GM21381 (cell line): ENCODE measurements around the gene GNAS.
"Not testable (repeated sequence)": the region's sequence is repeated elsewhere in the genome, so short reads cannot be mapped to it uniquely, and the experiment has no call there.

Source experiments
- ATAC-seq: cut with Tn5 transposase; IDR thresholded peaks from one replicate; pipeline ENCODE4 v1.9.1; 2021; ENCODE audit warnings: mild to moderate bottlenecking, moderate library complexity; ENCODE audit not compliant: unreplicated experiment

The GNAS gene

GRCh38 chr20:58922036-58922435 is 69.5 kb downstream of the GNAS start:
- ATAC-seq = no peak

DNA sequence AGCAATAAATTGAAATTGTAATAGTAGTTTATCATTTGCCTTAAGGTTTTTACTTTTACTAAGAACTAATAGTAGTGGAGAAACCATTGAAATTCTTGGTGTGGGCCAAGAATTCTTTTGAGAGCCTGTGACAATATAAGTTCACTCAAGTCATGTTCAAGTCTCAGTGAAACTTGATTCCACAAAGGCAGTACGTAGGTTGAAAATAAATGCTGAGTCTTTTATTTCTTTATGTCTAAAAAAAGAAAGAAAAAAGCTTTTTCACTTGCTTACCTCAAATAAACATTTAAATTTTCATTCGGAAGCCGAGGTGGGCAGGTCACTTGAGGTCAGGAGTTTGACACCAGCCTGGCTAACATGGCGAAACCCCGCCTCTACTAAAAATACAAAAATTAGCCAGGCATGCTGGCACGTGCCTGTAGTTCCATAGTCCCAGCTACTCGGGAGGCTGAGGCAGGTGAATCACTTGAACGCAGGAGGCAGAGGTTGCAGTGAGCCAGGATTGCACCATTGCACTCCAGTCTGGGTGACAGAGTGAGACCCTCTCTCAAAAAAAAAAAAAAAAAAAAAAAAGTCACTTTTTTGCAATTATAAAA is 70.7 kb downstream of the GNAS start:
- ATAC-seq = no peak

- no peak for ATAC-seq
These were observed 74.4 kb downstream of the GNAS start for GRCh38 chr20:58926802-58927489.

DNA sequence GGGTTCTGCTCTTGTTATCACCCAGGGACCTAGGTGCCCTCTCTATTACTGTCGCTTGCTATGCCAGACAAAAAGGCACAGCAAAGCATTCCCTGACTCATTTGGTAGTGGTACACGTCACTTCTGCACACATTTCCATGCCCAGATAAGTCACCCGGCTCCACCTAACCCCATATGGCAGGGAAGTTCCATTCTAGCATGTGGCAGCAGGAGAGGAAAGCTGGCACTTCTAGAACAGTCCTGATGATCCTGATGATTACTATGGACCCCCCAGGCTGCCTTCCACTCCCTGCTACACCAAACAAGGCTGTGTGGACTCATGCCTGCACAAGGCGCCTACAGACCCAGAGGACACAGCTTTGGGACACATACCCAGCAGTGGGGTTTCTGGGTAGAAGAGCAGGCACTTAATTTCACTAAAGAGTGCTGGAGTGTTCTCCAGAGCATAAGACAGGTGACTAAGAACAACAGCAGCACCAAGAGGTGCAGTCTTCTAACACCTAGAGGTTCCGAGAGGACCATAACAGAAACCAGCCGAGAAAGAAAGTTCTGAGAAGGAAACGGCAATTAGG is 75.1 kb downstream of the GNAS start:
- no peak for ATAC-seq

DNA sequence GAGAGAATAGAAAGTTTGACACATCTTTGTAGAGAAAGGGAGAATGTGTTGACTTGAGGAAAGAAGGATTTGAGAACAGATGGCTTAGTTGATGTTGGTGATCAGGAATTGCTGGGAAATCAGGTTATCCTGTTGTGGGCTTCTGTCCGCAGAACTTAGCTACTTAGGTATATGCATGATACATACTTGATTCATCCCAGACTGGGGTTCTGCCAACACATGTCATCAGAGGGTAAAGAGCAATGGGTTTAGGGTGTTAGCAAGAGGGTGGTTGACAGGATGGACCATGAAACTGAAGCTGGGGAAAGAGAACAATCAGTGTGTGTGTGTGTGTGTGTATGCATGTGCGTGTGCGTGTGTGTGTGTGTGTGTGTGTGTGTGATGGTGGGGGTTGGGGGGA is 78.0 kb downstream of the GNAS start:
- no peak for ATAC-seq

DNA sequence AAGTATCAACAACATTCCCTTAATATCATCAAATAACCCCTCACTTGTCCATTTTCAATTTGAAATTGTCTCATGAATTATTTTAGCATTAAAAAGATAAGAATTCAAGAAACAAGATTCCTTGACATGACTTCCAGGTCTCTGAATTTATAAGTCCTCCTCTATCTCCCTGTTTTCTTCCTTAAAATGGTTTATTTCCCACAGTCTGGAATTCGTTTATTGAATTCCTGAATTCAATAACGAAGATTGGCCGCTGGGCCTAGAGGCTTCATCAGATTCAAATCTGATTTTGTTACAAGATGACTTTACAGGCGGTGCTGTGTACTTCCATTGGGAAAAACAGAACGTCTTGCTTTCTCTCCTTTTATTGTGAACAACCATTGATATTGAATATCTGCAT is 79.7 kb downstream of the GNAS start:
- ATAC-seq = no peak

DNA sequence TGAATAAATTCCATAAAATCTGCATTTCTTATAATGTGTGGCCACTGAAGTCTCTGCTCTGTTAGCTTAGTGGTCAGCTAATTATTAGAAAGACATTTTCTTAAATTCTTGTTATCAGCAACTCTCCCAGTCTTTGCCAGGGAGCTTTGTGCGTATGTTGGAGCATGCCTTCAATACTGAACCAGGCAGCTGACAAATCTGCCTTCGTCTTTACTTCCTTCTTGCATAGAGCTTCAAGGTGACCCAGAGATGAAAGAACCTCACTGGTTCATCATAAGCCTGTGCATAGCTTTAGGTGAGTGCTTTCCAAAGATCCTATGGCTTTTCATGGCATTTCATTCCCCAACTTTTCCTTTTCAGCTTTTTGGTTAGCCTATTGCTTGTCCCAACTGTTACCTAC is 85.6 kb downstream of the GNAS start:
- ATAC-seq = no peak

DNA sequence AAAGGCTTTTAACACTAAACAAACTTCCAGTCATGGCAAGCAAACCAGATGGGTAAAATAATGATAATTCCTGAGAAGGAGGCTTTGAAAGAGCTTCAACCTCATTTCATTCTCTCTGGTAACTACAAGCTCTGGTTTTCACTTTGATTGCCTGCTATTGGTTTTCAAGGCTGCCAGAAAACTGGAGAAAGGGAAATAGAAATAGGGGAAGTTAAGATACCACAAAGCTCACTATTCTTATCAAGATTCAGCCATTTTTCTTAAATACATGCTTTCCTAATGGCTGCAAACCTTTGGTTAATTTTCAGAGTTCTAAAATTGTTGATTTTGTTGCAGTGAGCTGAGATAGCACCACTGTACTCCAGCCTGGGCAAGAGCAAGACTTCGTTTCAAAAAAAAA is 86.0 kb downstream of the GNAS start:
- no peak for ATAC-seq

- ATAC-seq = no peak
These were observed 89.0 kb downstream of the GNAS start for GRCh38 chr20:58941471-58941870.

DNA sequence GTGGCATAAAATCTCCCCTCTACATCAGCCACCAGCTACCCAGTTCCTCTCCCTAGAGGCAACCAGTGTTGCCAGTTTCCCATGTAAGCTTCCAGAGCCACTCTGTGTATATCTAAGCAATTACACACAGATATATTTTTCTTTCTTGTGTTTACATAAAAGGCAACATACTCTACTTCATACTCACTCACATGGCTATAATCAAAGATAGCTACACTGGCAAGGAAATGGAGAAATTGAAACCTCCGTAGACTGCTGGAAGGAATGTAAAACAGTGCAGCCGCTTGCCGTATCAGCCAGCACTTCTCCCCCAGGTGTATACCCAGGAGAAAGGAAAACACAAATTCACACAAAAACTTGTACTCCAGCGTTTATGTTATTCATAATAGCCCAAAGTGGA is 90.0 kb downstream of the GNAS start:
- ATAC-seq = no peak

DNA sequence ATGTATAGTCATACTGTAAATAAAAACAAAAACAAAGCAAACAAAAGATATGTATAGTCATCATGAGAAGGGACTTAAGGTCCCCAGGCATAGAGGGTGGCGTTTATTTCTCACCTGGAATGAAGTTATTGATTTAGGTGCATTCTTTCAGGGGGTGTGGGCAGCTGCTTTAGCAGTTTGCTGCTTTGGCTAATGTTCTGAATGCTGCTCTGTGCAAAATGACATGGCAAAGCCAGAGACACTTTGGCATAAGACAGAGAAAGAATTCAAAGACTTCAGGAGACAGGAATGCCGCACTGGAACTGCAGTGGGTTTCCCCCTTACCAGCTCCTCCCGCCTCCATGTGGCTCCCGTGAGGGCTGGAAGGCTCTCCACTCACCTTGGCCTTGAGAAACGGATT is 92.1 kb downstream of the GNAS start:
- ATAC-seq = no peak

GRCh38 chr20:58945965-58946631 is 93.6 kb downstream of the GNAS start:
- ATAC-seq = no peak

DNA sequence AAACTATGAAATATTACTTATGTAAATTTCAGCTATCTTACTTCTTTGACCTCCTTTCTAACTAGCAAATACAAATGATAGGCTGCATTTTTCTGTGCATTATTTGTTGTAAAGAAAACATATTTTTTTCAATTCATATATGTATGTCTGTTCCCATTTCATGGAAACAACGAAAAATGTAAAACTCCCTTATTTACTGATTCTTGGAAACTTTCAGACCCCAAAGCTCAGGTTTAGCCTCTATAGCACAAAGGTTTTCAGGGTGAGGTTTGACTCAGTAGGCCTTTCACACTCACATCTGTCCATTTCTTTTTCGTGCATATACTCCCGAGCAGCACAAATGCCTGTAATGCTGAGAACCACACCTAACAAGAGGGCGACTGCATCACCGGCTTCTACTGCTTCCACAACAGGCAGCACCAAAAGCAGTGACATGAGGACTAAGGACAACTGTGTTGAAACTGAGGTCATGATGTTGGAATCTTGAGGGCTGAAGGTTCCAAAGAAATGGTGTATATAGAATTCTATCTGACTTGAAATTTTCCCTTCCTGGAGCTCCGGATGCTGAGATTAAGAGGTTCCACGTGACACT is 95.4 kb downstream of the GNAS start:
- ATAC-seq = not testable (repeated sequence)

DNA sequence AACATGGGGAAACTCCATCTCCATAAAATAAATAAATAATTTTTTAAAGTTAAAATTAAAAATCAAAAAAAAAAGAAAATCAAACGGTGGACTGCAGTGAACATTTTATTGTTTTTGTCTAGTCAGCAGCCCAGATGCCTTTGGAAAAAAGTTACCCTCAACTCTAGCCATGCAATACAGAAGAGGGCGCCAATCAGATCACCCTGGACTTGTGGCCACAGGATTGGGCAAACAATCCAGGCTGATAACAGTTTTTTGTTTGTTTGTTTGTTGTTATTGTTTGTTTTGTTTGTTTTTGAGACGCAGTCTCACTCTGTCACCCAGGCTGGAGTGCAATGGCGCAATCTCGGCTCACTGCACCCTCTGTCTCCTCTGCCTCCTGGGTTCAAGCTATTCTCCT is 98.1 kb downstream of the GNAS start:
- no peak for ATAC-seq

DNA sequence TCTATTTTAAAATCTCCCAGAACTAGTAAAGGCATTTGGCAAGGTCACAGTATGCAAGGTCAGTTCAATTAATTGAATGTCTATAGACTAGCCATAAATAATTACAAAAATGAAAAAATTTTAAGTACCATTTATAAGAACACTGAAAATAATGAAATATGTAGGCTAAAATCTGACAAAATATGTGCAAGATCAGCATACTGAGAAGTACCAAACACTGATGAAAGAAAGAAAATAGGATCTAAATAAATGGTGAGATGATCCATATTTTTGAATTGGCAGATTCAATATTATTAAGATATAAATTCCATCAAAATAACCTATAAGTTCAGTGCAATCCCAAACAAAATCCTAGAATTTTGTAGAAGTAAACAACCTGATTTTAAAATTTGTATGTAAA is 100.5 kb downstream of the GNAS start:
- no peak for ATAC-seq

DNA sequence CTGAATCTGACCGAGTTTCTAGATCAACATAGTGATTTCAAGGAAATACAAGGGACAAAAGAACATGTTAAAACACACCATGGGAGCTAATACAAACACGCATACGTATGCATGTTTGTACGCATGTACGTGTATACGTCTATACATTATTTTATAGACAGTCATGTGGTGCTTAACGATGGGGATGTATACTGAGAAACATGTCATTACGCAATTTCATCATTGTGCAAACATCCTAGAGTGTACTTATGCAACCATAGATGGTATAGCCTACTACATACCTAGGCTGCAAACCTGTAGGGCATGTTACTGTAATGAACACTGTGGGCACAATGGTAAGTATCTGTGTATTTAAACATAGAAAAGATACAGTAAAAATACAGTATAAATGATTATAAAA is 103.6 kb downstream of the GNAS start:
- ATAC-seq = no peak

- no peak for ATAC-seq
These were observed 107.1 kb downstream of the GNAS start for GRCh38 chr20:58959652-58960051.
